ENCODE measurements around the gene CD200R1. TPM values are rescaled to one million over a fixed set of nuclear protein-coding genes. Genes with fewer than 3 reads are reported as not detected.

The CD200R1 gene
- total RNA-seq, 2 donors from 2014 or later: 0.37 to 0.83 TPM

Other genes with a start within 250 kb of the CD200R1 start
- gene CD200R1L, start 128.2 kb downstream of the CD200R1 start, total RNA-seq: not detected
- 10 to 100 TPM; 16.4 to 25.0 TPM for gene GTPBP8, start 15.9 kb upstream of the CD200R1 start, total RNA-seq
- 10 to 100 TPM; 10.6 to 15.4 TPM for gene BOC, start 236.5 kb upstream of the CD200R1 start, total RNA-seq

Data from right atrium auricular region (tissue), 2 donors.